Motor neuron (in vitro differentiated cells): ENCODE measurements around the gene TMEM80. TPM values are rescaled to one million over a fixed set of nuclear protein-coding genes. Genes with fewer than 3 reads are reported as not detected.

ENCODE experiments used
- total RNA-seq, 8 experiments: library from RNA; unstranded; fragments of 300-600 nt; gene quantifications; 2 replicates each; pipeline versions ENCODE4 v1.2.3 to v1.2.4, GENCODE V29; 2022

The TMEM80 gene
- total RNA-seq, 8 experiments from 2014 or later, result 11.8 to 47.1 (median 20.9) TPM

Other genes starting within 250 kb of the TMEM80 start
- gene PTDSS2, start 245.5 kb upstream of the TMEM80 start, total RNA-seq, result 10 to 100 TPM; 11.4 to 37.9 (median 21.2) TPM
- gene RNH1, start 188.6 kb upstream of the TMEM80 start, total RNA-seq, result 100 to 1,000 TPM in 4 of 8 experiments, 10 to 100 TPM in 4; 55.8 to 181 (median 94.8) TPM
- 10 to 100 TPM; 38.5 to 96.1 (median 57.2) TPM for gene HRAS, start 160.2 kb upstream of the TMEM80 start, total RNA-seq
- 1 to 10 TPM in 6 of 8 experiments, under 1 TPM in 2; 0.75 to 7.6 (median 1.8) TPM for gene LRRC56, start 158.3 kb upstream of the TMEM80 start, total RNA-seq
- 1 to 10 TPM in 4 of 8 experiments, under 1 TPM in 4; 0.29 to 5.4 (median 0.88) TPM for gene LMNTD2, start 135.1 kb upstream of the TMEM80 start, total RNA-seq
- gene RASSF7, start 134.8 kb upstream of the TMEM80 start, total RNA-seq, result 10 to 100 TPM in 1 of 8 experiments, 1 to 10 TPM in 7; 4.6 to 10.4 (median 7.0) TPM
- 10 to 100 TPM; 11.9 to 32.0 (median 16.0) TPM for gene PHRF1, start 119.3 kb upstream of the TMEM80 start, total RNA-seq
- gene IRF7, start 79.9 kb upstream of the TMEM80 start, total RNA-seq, result 10 to 100 TPM; 10.2 to 27.9 (median 17.0) TPM
- gene CDHR5, start 70.9 kb upstream of the TMEM80 start, total RNA-seq, result 1 to 10 TPM in 3 of 8 experiments, under 1 TPM in 5; 0.31 to 1.3 (median 0.51) TPM
- not detected for gene SCT, start 68.6 kb upstream of the TMEM80 start, total RNA-seq
- gene DRD4, start 58.5 kb upstream of the TMEM80 start, total RNA-seq, result 1 to 10 TPM in 1 of 8 experiments, under 1 TPM in 4, not detected in 3; 0.22 to 1.8 (median 0.93) TPM
- gene DEAF1, start 594 bp upstream of the TMEM80 start, total RNA-seq, result 10 to 100 TPM; 38.5 to 81.6 (median 54.3) TPM
- gene EPS8L2, start 10.4 kb downstream of the TMEM80 start, total RNA-seq, result 10 to 100 TPM in 3 of 8 experiments, 1 to 10 TPM in 5; 1.2 to 41.9 (median 7.9) TPM
- gene TALDO1, start 51.6 kb downstream of the TMEM80 start, total RNA-seq, result 100 to 1,000 TPM in 3 of 8 experiments, 10 to 100 TPM in 5; 62.3 to 304 (median 94.6) TPM
- gene GATD1, start 81.7 kb downstream of the TMEM80 start, total RNA-seq, result 10 to 100 TPM; 22.8 to 70.1 (median 38.0) TPM
- gene CEND1, start 94.3 kb downstream of the TMEM80 start, total RNA-seq, result 10 to 100 TPM in 5 of 8 experiments, 1 to 10 TPM in 3; 1.8 to 21.7 (median 15.3) TPM
- 10 to 100 TPM; 21.4 to 45.6 (median 31.7) TPM for gene SLC25A22, start 102.5 kb downstream of the TMEM80 start, total RNA-seq
- 10 to 100 TPM in 6 of 8 experiments, 1 to 10 TPM in 2; 9.0 to 20.0 (median 12.4) TPM for gene PIDD1, start 109.4 kb downstream of the TMEM80 start, total RNA-seq
- gene RPLP2, start 114.2 kb downstream of the TMEM80 start, total RNA-seq, result 1,000 to 10,000 TPM; 1,135 to 2,145 (median 1,757) TPM
- gene PNPLA2, start 123.1 kb downstream of the TMEM80 start, total RNA-seq, result 10 to 100 TPM in 7 of 8 experiments, 1 to 10 TPM in 1; 5.2 to 58.7 (median 13.1) TPM
- gene CRACR2B, start 132.1 kb downstream of the TMEM80 start, total RNA-seq, result 10 to 100 TPM in 2 of 8 experiments, 1 to 10 TPM in 6; 3.7 to 15.5 (median 4.8) TPM
- 100 to 1,000 TPM in 4 of 8 experiments, 10 to 100 TPM in 4; 43.0 to 311 (median 121) TPM for gene CD151, start 137.1 kb downstream of the TMEM80 start, total RNA-seq
- 100 to 1,000 TPM in 5 of 8 experiments, 10 to 100 TPM in 3; 51.4 to 290 (median 137) TPM for gene POLR2L, start 146.7 kb downstream of the TMEM80 start, total RNA-seq
- 100 to 1,000 TPM in 1 of 8 experiments, 10 to 100 TPM in 7; 30.9 to 110 (median 41.9) TPM for gene TSPAN4, start 147.0 kb downstream of the TMEM80 start, total RNA-seq
- 10 to 100 TPM; 48.5 to 96.3 (median 66.8) TPM for gene CHID1, start 215.0 kb downstream of the TMEM80 start, total RNA-seq
- gene AP2A2, start 230.1 kb downstream of the TMEM80 start, total RNA-seq, result 10 to 100 TPM; 31.3 to 78.4 (median 45.8) TPM